Activated CD4-positive, alpha-beta T cell treated with anti-CD3 and anti-CD28 coated beads, Interleukin-2, Interleukin-6, amounts not matched to agents 100 ng/mL and 50 ng/mL, durations not matched to agents 16 hours and 8 hours (primary cell): ENCODE measurements around the gene MAPK1.
A peak's percentile ranks its signal among the peaks of the same experiment; 100 is the strongest.
"Not testable (repeated sequence)": the region's sequence is repeated elsewhere in the genome, so short reads cannot be mapped to it uniquely, and the experiment has no call there.

Source experiments
- DNase-seq: peaks from one replicate; pipeline ENCODE4 v3.0.0-alpha.2; 2020

The MAPK1 gene

DNA sequence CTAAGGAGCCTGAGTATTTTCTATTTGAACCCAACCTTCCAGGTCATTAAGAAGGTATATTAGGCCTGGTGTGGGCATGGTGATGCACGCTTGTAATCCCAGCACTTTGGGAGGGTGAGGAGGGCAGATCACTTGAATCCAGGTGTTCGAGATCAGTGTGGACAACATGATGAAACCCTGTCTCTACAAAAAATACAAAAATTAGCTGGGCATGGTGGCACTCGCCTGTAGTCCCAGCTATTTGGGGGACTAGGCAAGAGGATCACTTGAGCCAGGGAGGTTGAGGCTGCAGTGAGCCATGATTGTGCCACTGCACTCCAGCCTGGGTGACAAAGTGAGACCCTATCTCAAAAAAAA, 50.0 kb downstream of the MAPK1 start:
- DNase-seq: not testable (repeated sequence)

DNA sequence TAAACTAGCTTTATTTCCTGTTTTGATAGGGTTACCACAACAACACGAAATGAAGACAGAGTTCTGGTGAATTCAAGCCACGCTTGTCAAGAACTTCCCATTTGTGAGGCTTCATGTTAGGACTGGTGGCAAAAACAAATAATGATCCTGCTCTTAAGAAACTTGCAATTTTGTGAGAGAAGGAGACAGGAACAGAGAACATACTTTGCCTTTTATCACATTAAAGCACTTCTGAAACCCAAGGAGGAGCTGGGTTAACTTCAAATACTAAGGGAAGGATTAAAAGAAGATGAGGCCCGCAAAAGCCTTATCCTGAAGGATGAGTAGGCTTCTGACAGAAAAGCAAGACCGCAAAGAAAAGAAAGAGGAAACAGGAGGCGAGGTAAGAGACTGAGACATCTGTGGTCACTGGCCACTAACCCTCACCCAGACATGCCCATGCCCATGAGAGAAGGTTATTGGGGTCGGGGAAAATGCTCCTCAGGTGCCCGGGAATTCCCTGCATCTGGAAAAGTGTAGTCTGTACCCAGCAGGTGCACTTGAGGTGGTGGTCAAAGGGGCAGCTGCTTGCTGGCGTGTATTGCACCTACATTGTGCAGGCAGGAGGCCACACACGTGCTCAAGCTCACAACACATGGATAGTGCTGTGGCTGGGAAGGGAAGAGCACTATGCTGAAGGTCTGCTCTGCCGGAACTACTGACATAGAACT, 50.5 kb downstream of the MAPK1 start:
- DNase-seq: peak; percentile 84

DNA sequence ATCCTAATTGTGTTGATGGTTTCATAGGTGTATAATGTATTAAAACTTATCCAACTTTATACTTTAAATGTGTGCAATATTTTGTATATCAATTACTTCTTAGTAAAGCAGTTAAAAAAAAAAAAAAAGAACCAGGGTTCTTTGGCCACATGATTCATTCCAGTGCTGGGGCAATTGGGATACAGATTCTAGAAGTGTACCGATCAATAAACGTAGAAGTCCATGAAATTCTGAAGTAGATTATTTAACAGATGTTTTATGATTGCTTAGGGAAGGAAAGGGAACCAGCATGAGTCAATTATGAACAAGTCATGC, 51.0 kb downstream of the MAPK1 start:
- DNase-seq: no peak

DNA sequence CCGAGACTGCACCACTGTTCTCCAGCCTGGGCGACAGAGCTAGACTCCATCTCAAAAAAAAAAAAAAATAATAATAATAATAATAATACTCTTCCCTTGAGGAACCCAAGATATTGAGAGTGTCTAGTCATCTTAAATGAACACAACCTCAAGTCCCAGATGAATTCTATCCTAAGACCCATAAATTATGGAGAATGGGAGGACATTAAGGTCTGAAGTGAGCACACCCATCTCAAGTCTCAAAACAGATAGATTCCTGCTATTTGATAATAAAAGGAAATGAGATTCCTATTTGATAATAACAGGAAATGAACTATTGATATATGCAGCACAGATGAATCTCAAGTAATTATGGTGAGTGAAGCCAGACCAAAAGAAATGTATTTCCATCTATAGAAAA, 51.5 kb downstream of the MAPK1 start:
- DNase-seq: no peak

DNA sequence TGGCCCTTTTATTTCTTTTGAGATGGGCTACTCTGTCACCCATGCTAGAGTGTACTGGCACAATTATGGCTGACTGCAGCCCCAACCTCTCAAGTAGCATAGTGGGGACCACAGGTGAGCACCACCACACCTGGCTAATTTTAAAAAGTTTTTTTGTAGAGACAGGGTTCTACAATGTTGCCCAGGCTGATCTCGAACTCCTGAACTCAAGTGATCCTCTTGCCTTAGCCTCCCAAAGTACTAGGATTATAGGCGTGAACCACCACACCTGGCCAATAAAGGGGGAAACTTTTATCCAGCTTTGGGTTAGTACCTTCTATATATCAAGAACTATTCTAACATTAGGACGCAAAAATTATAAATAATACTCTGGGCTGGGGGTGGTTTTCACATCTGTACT, 52.1 kb downstream of the MAPK1 start:
- DNase-seq: no peak

DNA sequence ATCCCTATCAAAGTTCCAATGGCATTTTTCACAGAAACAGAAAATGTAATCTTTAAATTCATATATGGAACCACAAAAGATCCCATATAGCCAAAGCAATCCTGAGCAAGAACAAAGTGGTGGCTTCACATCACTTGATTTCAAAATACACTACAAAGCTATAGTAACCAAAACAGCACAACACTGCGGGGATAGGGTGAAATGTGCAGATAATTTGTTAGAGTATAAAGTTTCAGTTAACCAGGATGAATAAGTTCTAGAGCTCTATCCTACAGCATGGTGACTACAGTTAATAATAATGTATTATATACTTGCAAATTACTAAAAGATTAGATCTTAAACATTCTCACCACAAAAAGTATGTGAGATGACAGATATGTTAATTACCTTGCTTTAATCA, 55.5 kb downstream of the MAPK1 start:
- DNase-seq: no peak

DNA sequence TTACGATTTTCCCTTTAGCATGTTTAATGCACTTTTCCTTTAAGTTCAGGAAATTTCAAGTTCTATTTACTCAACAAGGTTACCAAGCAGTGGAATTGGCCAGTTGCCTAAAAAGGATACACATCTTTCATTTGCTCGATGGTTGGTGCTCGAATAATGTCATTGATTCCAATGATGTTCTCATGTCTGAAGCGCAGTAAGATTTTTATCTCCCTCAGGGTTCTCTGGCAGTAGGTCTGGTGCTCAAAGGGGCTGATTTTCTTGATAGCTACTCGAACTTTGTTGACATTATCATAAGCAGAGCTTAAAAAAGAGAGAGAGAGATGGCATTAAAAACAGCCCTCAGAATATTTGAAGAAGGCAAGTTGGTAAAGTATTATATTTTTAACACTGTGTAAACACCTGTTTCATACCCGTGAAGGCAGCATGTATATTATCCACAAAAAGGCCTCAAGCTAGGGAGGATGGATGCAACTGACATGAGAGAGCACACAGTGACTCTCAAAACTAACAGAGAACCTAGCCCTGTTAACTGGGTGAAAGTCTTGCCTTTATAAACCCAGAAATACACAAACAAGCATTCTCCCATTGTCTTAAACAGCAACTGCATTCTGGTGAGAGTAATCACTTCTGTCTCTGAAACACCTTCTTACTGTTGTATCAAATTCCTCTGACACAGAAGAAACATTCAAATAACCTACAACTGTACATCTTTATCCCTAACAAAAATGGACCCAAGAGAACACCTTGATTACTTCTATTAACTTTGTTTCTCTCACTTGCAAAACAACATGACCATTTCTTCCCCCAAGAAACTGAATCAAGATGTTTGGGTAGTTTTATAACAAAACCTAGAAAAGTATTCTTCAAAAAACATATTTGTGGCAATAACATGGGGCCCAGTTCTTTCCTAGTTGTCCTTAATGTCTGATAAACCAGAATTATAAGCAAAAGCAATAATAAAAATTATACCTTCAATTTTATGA, 59.6 kb downstream of the MAPK1 start:
- no peak for DNase-seq

DNA sequence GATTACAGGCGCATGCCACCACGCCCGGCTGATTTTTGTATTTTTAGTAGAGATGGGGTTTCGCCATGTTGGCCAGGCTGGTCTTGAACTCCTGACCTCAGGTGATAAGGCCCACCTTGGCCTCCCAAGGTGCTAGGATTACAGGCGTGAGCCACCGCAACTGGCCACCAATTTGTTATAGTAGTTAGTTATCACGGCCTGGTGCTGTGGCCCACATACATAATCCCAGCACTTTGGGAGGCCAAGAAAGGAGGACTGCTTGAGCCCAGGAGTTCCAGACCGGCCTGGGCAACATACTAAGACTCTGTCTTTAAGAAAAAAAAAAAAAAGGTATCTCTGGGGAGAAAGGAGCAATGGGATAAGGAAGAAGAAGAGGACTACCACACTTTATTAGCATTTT, 62.1 kb downstream of the MAPK1 start:
- DNase-seq: not testable (repeated sequence)

DNA sequence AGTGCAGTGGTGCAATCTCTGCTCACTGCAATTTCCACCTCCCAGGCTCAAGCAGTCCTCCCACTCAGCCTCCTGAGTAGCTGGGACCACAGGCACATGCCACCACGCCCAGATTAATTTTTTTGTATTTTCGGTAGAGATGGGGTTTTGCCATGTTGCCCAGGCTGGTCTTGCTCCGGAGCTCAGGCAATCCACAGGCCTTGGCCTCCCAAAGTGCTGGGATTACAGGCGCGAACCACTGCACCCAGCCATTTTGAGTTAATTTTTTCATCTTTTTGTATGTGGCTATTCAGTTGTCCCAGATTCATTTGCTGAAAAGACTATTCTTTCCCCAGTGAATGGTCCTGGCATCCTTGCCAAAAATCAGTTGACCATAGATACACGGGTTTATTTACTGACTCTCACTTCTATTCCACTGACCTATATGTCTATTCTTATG, 63.6 kb downstream of the MAPK1 start:
- no peak for DNase-seq

DNA sequence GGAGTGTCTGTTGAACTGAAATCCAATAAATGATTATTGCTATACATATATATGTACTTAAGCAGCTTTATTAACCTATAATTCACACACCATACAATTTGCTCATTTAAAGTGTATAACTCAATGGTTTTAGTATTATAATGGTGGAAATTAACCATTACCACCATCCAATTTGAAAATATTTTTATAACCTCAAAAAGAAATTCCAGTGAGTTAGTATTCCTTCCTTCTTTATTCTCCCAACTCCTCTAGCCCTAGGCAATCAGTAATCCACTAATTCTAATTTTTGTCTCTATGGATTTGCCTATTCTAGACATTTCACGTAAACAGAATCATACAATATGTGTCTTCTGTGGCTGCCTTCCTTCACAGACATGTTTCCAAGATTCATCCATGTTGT, 64.8 kb downstream of the MAPK1 start:
- no peak for DNase-seq

DNA sequence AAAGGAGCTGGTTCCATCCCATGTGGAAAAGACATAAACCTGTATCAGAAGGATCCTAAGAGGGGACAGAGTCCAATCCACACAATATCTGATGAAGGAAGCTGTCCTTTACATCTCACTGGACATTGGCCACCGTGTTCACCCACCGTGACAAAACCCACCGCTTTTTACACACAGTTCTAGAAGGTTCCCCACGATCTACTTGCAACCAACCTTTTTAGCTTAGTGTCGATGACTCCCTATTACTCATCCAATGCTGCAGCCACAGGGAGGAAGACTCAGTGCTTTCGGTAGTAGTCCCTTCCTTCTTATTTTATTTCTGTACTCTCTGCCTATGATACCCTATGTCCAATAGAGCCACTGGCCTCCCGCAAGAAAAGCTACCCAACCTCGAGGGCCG, 65.4 kb downstream of the MAPK1 start:
- no peak for DNase-seq

DNA sequence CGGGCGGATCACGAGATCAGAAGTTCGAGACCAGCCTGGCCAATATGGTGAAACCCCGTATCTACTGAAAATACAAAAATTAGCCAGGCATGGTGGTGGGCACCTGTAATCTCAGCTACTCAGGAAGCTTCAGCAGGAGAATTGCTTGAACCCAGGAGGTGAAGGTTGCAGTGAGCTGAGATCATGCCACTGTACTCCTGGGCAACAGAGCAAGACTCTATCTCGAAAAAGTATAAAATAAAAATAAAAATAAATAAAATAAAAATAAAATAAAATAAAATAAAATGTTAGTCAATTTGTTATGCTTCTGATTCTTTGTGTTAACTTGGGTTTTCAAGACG, 66.2 kb downstream of the MAPK1 start:
- DNase-seq: not testable (repeated sequence)

DNA sequence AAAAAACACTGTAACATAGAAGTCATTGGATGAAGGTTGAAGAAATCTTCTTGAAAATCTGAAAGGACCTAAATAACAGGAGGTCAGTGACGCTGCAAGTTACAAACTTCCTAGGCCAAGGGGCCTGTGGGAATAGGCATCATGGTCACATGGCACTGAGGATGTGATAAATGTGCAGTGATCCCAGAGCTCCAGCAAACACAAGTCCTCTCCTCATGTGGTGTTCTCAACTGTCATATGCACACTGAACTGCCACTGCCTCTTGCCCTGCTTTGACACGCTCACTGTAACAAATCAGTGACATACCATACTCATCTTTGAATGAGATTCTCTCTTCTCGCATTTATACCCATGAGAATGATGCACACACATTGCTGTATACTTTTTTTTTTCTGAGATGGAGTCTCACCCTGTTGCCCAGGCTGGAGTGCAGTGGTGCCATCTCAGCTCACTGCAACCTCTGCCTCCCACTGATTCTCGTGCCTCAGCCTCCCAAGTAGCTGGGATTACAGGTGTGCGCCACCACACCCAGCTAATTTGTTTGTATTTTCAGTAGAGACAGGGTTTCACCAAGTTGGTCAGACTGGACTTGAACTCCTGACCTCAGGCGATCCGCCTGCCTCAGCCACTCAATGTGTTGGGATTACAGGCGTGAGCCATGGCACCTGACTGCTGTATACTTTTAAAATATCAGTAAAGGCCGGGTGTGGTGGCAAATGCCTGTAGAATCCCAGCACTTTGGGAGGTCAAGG, 66.7 kb downstream of the MAPK1 start:
- no peak for DNase-seq

DNA sequence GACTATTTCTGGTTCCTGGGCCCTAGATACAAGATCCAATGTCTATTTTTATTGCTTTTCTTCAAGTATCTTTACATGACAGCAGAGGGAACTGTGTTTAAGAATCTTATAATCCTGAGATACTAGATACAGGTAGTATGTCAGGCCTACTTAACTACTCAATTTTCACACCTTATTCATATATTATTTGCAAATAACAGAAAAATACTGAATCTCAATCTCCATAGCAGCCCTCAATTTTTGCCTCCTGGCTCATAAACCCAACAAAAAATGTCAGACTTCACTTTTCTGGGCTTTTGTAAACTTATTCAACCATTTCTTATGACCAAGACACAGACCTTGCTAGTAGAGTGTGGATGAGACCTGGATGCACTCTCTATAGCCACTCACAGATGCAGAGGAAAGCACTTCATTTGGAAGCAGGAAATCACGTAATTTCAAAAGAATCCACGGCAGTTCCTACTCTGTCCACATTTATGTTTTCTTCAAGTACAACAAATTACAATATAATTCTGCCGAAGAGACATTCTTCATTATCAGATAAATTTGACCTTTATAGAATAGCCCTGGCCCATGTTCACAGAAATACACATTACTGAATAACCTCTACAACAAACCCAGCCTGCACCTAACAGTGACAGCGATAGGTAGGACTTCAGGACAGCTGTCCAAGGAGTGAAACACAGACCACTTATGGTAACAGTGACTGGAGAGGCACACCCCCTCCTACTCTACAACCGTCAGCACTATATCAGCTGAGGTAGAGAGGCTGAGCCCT, 69.8 kb downstream of the MAPK1 start:
- DNase-seq: no peak

DNA sequence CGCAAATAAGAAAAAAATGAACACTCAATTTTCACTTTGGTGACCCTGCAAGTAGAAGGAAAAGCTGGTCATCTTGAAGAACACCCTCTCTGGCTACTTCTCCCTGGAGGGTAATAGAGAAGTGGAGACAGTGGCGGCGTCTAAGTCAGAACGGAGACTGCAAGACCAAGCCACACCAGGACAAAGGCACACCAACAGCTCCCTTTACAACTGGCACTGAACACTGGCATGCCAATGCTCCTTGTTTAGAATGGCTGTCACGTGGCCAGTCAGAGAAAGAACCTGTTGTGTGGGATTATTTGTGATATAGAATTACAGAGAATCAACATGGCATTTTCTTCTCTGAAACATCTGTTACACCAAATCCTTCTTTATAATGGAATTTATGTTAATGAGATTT, 70.6 kb downstream of the MAPK1 start:
- no peak for DNase-seq

DNA sequence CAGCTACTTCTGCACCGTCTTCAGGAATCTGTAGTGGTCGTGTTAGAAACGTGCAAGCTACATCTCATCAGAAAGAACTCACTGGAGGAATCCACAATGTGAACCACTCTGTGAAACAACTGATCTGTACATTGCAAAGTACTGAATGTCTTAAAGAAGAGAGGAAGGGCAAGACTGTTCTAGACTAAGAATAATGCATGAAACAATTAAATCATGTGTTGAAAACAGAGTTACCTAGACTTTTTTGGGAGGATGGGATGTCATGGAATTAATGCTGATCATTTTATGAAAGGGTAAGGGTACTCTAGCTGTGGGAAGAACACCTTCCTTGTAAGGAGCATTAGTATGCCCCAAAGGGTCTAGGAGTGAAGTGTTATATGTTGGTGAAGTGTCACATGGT, 71.2 kb downstream of the MAPK1 start:
- DNase-seq: no peak

DNA sequence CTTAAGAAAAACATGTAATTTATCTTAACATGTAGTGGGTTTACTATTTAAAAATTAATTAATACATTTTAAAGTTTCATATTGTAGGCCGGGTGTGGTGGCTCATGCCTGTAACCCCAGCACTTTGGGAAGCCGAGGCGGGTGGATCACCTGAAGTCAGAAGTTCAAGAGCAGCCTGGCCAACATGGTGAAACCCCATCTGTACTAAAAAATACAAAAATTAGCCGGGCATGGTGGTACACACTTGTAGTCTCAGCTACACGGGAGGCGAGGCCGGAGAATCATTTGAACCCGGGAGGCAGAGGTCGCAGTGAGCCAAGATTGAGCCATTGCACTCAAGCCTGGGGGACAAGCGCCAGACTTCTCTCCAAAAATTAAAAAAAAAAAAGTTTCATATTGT, 73.7 kb downstream of the MAPK1 start:
- DNase-seq: not testable (repeated sequence)

DNA sequence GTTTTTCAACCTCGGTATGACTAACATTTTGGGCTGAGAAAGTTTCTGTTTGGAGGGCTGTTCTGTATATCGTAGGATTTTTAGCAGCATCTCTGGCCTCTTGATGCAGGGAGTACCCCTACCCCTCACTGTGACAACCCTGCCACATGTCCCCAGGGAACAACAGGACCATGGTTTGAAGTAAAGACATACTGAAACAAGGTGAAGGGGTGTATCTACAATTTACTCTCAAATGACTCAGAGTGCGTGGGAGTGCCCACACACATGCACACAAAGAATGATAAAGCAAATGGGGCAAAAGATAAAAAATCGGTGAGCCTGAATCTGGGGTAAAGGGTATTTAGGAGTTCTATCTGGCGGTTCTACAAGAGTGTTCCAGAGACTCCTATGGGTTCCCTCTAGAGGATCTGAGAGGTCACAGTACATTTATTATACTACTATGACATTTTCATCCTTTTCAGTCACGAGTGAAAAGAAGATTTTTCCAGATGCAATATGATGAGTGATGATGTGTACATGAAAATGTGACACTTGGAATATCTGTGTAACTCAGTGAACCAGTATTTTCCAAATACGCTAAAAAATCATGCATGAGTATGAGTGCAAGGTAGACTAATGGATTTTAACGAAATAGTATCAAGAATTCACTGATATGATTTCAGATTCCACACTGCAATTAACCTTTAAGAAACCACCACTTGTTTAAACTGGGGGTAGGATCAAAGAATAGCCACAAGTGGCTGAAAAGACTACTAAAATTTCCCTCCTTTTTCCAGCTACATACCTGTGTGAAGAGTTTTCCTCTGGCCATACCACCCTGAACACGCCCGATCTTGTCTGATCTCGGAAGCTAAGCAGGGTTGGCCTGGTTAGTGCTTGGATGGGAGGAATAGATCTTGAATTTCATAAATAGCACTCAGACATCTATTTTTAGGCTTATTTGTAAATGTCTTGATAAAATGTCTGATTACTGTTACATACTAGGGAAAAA, 75.5 kb downstream of the MAPK1 start:
- DNase-seq: peak; percentile 72

DNA sequence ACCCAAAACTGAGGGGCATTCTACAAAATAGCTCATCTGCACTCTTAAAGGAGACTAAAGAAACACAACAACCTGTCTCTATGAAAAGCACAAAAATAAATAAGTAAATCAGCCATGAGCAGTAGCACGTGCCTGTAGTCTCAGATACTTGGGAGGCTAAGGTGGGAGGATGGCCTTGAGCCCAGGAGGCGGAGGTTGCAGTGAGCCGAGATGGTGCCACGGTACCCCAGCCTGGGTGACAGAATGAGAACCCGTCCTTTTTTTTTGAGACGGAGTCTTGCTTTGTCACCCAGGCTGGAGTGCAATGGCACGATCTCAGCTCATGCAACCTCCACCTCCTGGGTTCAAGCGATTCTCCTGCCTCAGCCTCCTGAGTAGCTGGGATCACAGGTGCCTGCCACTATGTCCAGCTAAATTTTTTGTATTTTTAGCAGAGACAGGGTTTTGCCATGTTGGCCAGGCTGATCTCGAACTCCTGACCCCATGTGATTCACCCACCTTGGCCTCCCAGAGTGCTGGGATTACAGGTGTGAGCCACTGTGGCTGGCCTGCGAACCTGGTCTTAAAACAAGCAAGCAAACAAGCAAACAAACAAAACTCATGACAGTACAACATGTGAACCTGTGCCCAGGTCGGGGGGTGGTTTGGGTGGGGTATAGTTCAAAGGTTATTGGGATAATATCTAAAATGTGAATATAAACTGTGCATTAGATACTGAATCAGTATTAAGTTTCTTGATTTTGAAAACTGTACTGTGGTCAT, 76.4 kb downstream of the MAPK1 start:
- not testable (repeated sequence) for DNase-seq

DNA sequence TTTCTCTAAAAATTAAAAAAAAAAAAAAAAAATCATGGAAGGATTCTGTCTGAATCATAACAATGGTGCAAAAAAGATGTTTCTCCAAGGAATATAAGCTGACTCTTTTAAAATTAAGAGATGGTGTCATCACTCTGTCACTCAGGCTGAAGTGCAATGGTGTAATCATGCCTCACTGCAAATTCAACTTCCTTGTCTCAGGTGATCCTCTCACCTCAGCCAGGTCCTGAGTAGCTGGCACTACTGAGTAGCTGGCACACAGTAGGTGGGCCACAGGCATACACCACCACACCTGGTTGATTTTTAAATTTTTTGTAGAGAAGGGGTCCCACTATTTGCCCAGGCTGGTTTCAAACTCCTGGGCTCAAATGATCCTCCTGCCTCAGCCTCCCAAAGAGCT, 77.1 kb downstream of the MAPK1 start:
- DNase-seq: no peak

DNA sequence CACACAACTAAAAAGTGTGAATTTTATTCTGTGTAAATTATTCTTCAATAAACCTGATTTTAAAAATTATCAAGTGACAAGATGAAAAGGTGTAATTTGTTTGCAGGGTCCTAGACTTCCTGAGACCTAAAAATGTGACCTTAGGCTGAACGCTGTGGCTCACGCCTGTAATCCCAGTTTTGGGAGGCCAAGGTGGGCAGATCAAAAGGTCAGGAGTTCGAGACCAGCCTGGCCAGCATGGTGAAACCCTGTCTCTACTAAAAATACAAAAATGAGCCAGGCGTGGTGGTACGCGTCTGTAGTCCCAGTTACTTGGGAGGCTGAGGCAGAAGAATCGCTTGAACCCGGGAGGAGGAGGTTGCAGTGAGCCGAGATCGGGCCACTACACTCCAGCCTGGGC, 79.9 kb downstream of the MAPK1 start:
- not testable (repeated sequence) for DNase-seq
